HG03139 (cell line): Measurements from ENCODE around the gene EEIG1.

Source experiments
- ATAC-seq: cut with Tn5 transposase; IDR thresholded peaks from one replicate; pipeline ENCODE4 v1.9.1; 2021; ENCODE audit not compliant: unreplicated experiment

Gene EEIG1

GRCh38 chr9:128001779-128002298 lies 21.1 kb upstream of the EEIG1 start:
- no peak for ATAC-seq

- ATAC-seq = no peak
These were observed 20.5 kb upstream of the EEIG1 start for GRCh38 chr9:128001151-128001778.

GRCh38 chr9:127999461-127999860 lies 18.7 kb upstream of the EEIG1 start:
- ATAC-seq = no peak

GRCh38 chr9:127993721-127994120 lies 12.9 kb upstream of the EEIG1 start:
- ATAC-seq = no peak

GRCh38 chr9:127991757-127992274 lies 11.0 kb upstream of the EEIG1 start:
- ATAC-seq = no peak

- ATAC-seq = no peak
These were observed 10.4 kb upstream of the EEIG1 start for GRCh38 chr9:127991017-127991756.

- no peak for ATAC-seq
These were observed 9.8 kb upstream of the EEIG1 start for GRCh38 chr9:127990554-127990953.

GRCh38 chr9:127989094-127989493 lies 8.3 kb upstream of the EEIG1 start:
- no peak for ATAC-seq

GRCh38 chr9:127987103-127987614 lies 6.4 kb upstream of the EEIG1 start:
- no peak for ATAC-seq

- no peak for ATAC-seq
These were observed 4.2 kb upstream of the EEIG1 start for GRCh38 chr9:127985011-127985410.

GRCh38 chr9:127983847-127984289 lies 3.1 kb upstream of the EEIG1 start:
- ATAC-seq = no peak

- no peak for ATAC-seq
These were observed 2.1 kb upstream of the EEIG1 start for GRCh38 chr9:127982912-127983311.

GRCh38 chr9:127981559-127982121 lies 851 bp upstream of the EEIG1 start:
- ATAC-seq = no peak

GRCh38 chr9:127980060-127980705 lies 606 bp downstream of the EEIG1 start:
- peak; percentile 16 for ATAC-seq

- ATAC-seq = no peak
These were observed 1.3 kb downstream of the EEIG1 start for GRCh38 chr9:127979333-127980059.

GRCh38 chr9:127979015-127979332 lies 1.8 kb downstream of the EEIG1 start:
- ATAC-seq = no peak

- no peak for ATAC-seq
These were observed 2.7 kb downstream of the EEIG1 start for GRCh38 chr9:127977884-127978647.

GRCh38 chr9:127977009-127977883 lies 3.5 kb downstream of the EEIG1 start:
- no peak for ATAC-seq

GRCh38 chr9:127976498-127976897 lies 4.3 kb downstream of the EEIG1 start:
- no peak for ATAC-seq
